Psoas muscle (tissue), 8 donors: ENCODE results near the gene CLDN34. TPM values are rescaled to one million over a fixed set of nuclear protein-coding genes. Genes with fewer than 3 reads are reported as not detected.

Experiments used
- ATAC-seq, 4 donors: fragments of 200-7000 bp; cut with Tn5 transposase; one replicate each; pipeline ENCODE4 v1.9.1; 2020; ENCODE audit warnings: moderate library complexity in 3 of 4, mild to moderate bottlenecking in 2 of 4
- DNase-seq, 2 donors: peaks; one replicate each; pipeline ENCODE4 v3.0.0-alpha.2; 2020
- H3K27ac ChIP-seq: fragments of 200-600 bp; one replicate; pipeline ENCODE4 v1.8.0; 2022
- H3K27me3 ChIP-seq, 3 donors: fragments of 200-600 bp in 1 of 3; one replicate each; pipeline versions ENCODE4 v1.6.1 to v1.8.0; 2013 to 2022; ENCODE audit warnings: low read length in 2 of 3, mild to moderate bottlenecking in 2 of 3, moderate library complexity in 1 of 3; ENCODE audit not compliant: insufficient read depth in 3 of 3
- H3K36me3 ChIP-seq, 2 donors: fragments of 200-600 bp in 1 of 2; one replicate each; pipeline versions ENCODE4 v1.6.1 to v1.8.0; 2013 to 2022; ENCODE audit warnings: low read depth in 1 of 2, mild to moderate bottlenecking in 1 of 2, moderate library complexity in 1 of 2; ENCODE audit not compliant: insufficient read depth in 1 of 2
- H3K4me1 ChIP-seq: fragments of 200-600 bp; one replicate; pipeline ENCODE4 v1.8.0; 2022
- H3K4me3 ChIP-seq: fragments of 200-600 bp; one replicate; pipeline ENCODE4 v1.8.0; 2022; ENCODE audit warnings: mild to moderate bottlenecking
- H3K9me3 ChIP-seq: fragments of 200-600 bp; one replicate; pipeline ENCODE4 v1.8.0; 2022
- CTCF ChIP-seq: fragments of 200-600 bp; IDR thresholded peaks from one replicate; pipeline ENCODE4 v1.8.0; 2022; ENCODE audit warnings: antibody characterized with exemption
- WGBS, 3 donors: extraction: QIAGEN DNeasy Blood & Tissue Kit; methylation state at CpG; one replicate each; pipeline versions ENCODE4 v1.1.6 to v1.1.7; 2013; 5-methylcytosine and 5-hydroxymethylcytosine counted together
- intact Hi-C, 2 donors: fragments of 100-400 bp; cut with DNase I; formaldehyde crosslinking; loops; one replicate each; pipeline versions ENCODE4 v1.11.0 to v1.14.2; 2022
- polyA plus RNA-seq, 3 donors: library from polyadenylated mRNA; stranded (reverse); fragments of 200-250 nt; gene quantifications; one replicate each; pipeline ENCODE4 v1.2.3, GENCODE V29; 2013
- total RNA-seq, 4 donors: library from RNA; stranded (reverse); fragmentation: NEBNext Ultra II Directional in 2 of 4; extraction: Animal tissue kit (Norgen Biotek cat#: 25700) in 2 of 4; gene quantifications; one replicate each; pipeline versions ENCODE4 v1.2.1 to v1.2.4, GENCODE V29; 2021 to 2023
- donor health status: healthy with polysubstance abuse.
- donor health status: DM: no; HTN: no; CAD: no; lungs with moderate emphysema.
- donor health status: Bipolar disorder and iron deficiency.
- donor health status: healthy.
- donor health status: DM: yes; HTN: yes; CAD: no.
- donor health status: DM: no; HTN: no; CAD: no.
- donor health status: DM: no; HTN: no; CAD: no.
- donor health status: DM: yes; HTN: yes; CAD: no.

The CLDN34 gene
- total and polyA plus RNA-seq, 7 donors: not detected

GRCh38 chrX:9923357-9923756 is 43.8 kb upstream of the CLDN34 start:
- WGBS, 3 donors: 82 to 86% (median 84%) methylated on average over 5 of the region's 5 CpGs
- Histone ChIP-seq H3K9me3 (no peaks in the 10 kb centered on the region), H3K27me3 (no peaks in the 10 kb centered on the region), H3K36me3 (no peaks in the 10 kb centered on the region), H3K4me3 (no peak overlapping the region), H3K4me1 (no peaks in the 10 kb centered on the region), H3K27ac (no peak overlapping the region)
- ATAC-seq (no peak), DNase-seq (no peak)
- TF ChIP-seq CTCF: no peak
- intact Hi-C loops: no loop called here

- TF ChIP-seq CTCF: no peak
- 77 to 82% (median 81%) methylated on average over 9 of the region's 9 CpGs for WGBS, 3 donors
- Histone ChIP-seq H3K4me3 (no peak overlapping the region), H3K4me1 (no peaks in the 10 kb centered on the region), H3K36me3 (no peaks in the 10 kb centered on the region), H3K27me3 (no peaks in the 10 kb centered on the region), H3K9me3 (no peaks in the 10 kb centered on the region), H3K27ac (no peak overlapping the region)
- ATAC-seq (no peak), DNase-seq (no peak)
- intact Hi-C loops: no loop called here
Observed at GRCh38 chrX:9926002-9926401, 41.2 kb upstream of the CLDN34 start.

GRCh38 chrX:9927698-9928482 is 39.3 kb upstream of the CLDN34 start:
- ATAC-seq (no peak), DNase-seq (no peak)
- WGBS, 3 donors: 34 to 52% (median 45%) methylated on average over 8 to 11 of the region's 11 CpGs
- Histone ChIP-seq H3K4me3 (no peak overlapping the region), H3K27me3 (no peaks in the 10 kb centered on the region), H3K9me3 (no peaks in the 10 kb centered on the region), H3K4me1 (no peaks in the 10 kb centered on the region), H3K27ac (no peak overlapping the region), H3K36me3 (no peaks in the 10 kb centered on the region)
- intact Hi-C loops: no loop called here
- no peak for TF ChIP-seq CTCF

- no peak for DNase-seq
- intact Hi-C loops: no loop called here
- ATAC-seq: no peak
- no peak for TF ChIP-seq CTCF
- WGBS, 3 donors: 62 to 66% (median 63%) methylated on average over 3 of the region's 3 CpGs
- Histone ChIP-seq H3K4me3 (no peak overlapping the region), H3K36me3 (no peaks in the 10 kb centered on the region), H3K9me3 (no peaks in the 10 kb centered on the region), H3K27ac (no peak overlapping the region), H3K4me1 (no peaks in the 10 kb centered on the region), H3K27me3 (no peaks in the 10 kb centered on the region)
Observed at GRCh38 chrX:9935436-9935835, 31.7 kb upstream of the CLDN34 start.

- Histone ChIP-seq H3K27ac (no peak overlapping the region), H3K27me3 (no peaks in the 10 kb centered on the region), H3K9me3 (no peaks in the 10 kb centered on the region), H3K36me3 (no peaks in the 10 kb centered on the region), H3K4me3 (no peak overlapping the region), H3K4me1 (no peaks in the 10 kb centered on the region)
- 73 to 84% (median 80%) methylated on average over 8 of the region's 8 CpGs for WGBS, 3 donors
- no peak for TF ChIP-seq CTCF
- ATAC-seq (no peak), DNase-seq (no peak)
- intact Hi-C loops: no loop called here
Observed at GRCh38 chrX:9937761-9938160, 29.4 kb upstream of the CLDN34 start.
